ENCODE data around the gene EPHA4. TPM values are rescaled to one million over a fixed set of nuclear protein-coding genes. Genes with fewer than 3 reads are reported as not detected.

Gene EPHA4
- polyA plus RNA-seq, 2 of the 4 experiments (the other 2 are of a cell fraction): 0.54 to 1.1 TPM

DNA sequence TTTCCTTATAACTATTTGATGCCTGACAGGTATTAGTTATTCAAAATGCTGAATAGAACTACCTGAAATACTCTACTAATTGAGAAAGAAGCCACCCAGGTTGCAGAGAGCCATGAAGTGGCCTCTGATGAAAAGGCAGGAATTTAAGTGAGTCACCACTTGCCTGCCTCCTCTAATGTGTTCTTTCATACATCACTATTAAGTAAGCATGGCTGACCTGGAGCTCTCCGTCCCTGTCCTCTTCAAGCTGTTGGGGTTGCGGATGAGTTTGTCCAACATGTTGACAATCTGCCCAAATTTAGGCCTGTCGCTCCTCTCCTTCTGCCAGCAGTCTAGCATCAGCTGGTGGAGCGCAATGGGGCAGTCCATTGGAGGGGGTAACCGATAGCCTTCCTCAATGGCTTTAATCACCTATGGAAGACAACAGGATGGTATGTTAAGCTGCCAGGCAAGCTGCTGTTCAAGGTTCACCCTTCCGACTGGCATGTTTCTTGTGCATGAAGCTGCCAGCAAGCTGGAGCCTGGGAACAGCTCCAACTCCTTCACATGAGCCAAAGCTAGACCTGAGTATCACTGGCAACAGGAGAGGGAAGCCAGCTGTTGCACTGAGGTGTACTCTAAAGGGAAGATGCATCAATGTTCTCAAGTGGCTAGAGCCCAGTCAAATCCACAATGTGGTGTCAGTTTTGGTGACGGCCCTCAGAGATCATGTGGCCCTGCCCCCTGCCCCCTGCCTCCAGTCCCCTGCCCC lies 142.2 kb downstream of the EPHA4 start:
- H3K9me3 ChIP-seq: no peaks in the 10 kb centered on the region
- TF ChIP-seq EHF (CRISPR knock-in tag; IDR thresholded peaks at IDR 0.05) (no peak), ESRRA (IDR thresholded peaks at IDR 0.05; ENCODE audit: borderline replicate concordance, low read length) (no peak), PHF8 (IDR thresholded peaks at IDR 0.05; ENCODE audit: borderline replicate concordance, low read depth) (no peak)
- H3K27ac ChIP-seq: no peak overlapping the region
- no peaks in the 10 kb centered on the region for H3K4me1 ChIP-seq
- no peak for ATAC-seq
- H3K4me2 ChIP-seq: no peak overlapping the region
- DNase-seq (ENCODE audit: low read depth in 1 of 2, low spot score in 1 of 2): no peak
- H3K4me3 ChIP-seq: no peak overlapping the region
- ChIA-PET POLR2A (no interaction called here), CTCF (interaction anchor here (0.6 to 0.7 kb wide), 2 partner anchors 43 to 439 kb away, joined by 3 read pairs; no protein-coding TSS in a partner anchor)
- no peak for FAIRE-seq
- 49% methylated on average over 7 of the region's 7 CpGs for WGBS (ENCODE audit: missing lambda C conversion rate)

DNA sequence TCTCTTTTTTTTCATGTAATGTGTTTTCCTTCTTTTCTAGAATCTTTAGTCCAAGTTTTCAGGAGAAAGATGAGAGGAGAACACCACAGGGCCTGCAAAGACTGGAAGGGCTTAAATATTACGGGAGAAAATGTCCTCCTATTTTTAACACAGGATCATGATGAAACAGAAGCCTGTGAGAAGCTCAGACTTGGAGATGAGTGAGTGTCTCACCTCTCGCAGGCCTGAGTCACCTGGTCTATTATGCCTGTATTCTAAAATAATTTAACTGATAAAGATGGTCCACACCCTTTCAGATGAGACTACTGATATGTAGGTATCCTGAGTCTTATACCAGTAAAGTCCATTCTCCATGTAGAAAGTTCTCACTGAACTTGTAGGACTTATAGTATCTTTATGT lies 143.2 kb downstream of the EPHA4 start:
- no peaks in the 10 kb centered on the region for H3K9me3 ChIP-seq
- TF ChIP-seq, protein P1, sequence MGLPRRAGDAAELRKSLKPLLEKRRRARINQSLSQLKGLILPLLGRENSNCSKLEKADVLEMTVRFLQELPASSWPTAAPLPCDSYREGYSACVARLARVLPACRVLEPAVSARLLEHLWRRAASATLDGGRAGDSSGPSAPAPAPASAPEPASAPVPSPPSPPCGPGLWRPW (IDR thresholded peaks at IDR 0.05): no peak
- TF ChIP-seq SMC3 (IDR thresholded peaks at IDR 0.05) (no peak), KDM1A (IDR thresholded peaks at IDR 0.05; ENCODE audit: low read depth) (no peak), ZFP36 (IDR thresholded peaks at IDR 0.05; ENCODE audit: borderline replicate concordance, partially characterized antibody) (no peak), PHF8 (IDR thresholded peaks at IDR 0.05; ENCODE audit: borderline replicate concordance, low read depth) (no peak), HOXB13 (CRISPR knock-in tag; IDR thresholded peaks at IDR 0.05; ENCODE audit: low read depth) (no peak), CHD2 (IDR thresholded peaks at IDR 0.05; ENCODE audit: low read length, partially characterized antibody) (no peak), HEYL (CRISPR knock-in tag; IDR thresholded peaks at IDR 0.05) (no peak)
- TF ChIP-seq, protein P2, sequence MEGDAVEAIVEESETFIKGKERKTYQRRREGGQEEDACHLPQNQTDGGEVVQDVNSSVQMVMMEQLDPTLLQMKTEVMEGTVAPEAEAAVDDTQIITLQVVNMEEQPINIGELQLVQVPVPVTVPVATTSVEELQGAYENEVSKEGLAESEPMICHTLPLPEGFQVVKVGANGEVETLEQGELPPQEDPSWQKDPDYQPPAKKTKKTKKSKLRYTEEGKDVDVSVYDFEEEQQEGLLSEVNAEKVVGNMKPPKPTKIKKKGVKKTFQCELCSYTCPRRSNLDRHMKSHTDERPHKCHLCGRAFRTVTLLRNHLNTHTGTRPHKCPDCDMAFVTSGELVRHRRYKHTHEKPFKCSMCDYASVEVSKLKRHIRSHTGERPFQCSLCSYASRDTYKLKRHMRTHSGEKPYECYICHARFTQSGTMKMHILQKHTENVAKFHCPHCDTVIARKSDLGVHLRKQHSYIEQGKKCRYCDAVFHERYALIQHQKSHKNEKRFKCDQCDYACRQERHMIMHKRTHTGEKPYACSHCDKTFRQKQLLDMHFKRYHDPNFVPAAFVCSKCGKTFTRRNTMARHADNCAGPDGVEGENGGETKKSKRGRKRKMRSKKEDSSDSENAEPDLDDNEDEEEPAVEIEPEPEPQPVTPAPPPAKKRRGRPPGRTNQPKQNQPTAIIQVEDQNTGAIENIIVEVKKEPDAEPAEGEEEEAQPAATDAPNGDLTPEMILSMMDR (IDR thresholded peaks at IDR 0.05): no peak
- no peak overlapping the region for H3K4me3 ChIP-seq
- ChIA-PET CTCF (no interaction called here), POLR2A (no interaction called here)
- FAIRE-seq: no peak
- no peak for ATAC-seq
- H3K4me2 ChIP-seq: no peak overlapping the region
- no peak overlapping the region for H3K27ac ChIP-seq
- 11% methylated on average over 2 of the region's 2 CpGs for WGBS (ENCODE audit: missing lambda C conversion rate)
- no peaks in the 10 kb centered on the region for H3K4me1 ChIP-seq
- DNase-seq (ENCODE audit: low read depth in 1 of 2, low spot score in 1 of 2): no peak

DNA sequence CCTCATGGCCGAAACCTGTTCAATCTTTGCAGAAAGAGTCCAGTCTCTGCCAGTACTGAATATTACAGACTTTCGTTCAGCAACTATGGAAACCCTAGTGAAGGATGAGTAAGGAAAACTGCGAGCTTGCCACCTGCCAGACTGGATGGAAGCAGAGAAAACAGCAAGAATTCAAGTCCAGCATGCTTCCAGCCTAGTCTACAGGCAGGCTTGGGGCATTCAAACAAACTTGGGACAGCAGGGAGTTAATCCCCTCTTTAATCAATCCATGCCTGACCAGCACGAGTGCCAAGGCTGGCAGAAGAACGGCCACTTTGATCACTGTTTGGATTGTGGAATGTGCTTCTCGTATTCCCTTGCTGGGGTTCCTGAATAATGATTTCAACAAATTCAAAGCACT lies 145.2 kb downstream of the EPHA4 start:
- H3K4me1 ChIP-seq: no peaks in the 10 kb centered on the region
- H3K27ac ChIP-seq: no peak overlapping the region
- H3K9me3 ChIP-seq: no peaks in the 10 kb centered on the region
- FAIRE-seq: no peak
- TF ChIP-seq CHD2 (IDR thresholded peaks at IDR 0.05; ENCODE audit: low read length, partially characterized antibody) (no peak), EHMT2 (IDR thresholded peaks at IDR 0.05; ENCODE audit: low read depth) (no peak), NR3C1 (IDR thresholded peaks at IDR 0.05) (no peak), PHF8 (IDR thresholded peaks at IDR 0.05; ENCODE audit: borderline replicate concordance, low read depth) (no peak), ESRRA (IDR thresholded peaks at IDR 0.05; ENCODE audit: borderline replicate concordance, low read length) (no peak)
- TF ChIP-seq, protein P3, sequence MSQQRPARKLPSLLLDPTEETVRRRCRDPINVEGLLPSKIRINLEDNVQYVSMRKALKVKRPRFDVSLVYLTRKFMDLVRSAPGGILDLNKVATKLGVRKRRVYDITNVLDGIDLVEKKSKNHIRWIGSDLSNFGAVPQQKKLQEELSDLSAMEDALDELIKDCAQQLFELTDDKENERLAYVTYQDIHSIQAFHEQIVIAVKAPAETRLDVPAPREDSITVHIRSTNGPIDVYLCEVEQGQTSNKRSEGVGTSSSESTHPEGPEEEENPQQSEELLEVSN (IDR thresholded peaks at IDR 0.05; ENCODE audit: borderline replicate concordance, low read depth): no peak
- DNase-seq (ENCODE audit: low read depth in 1 of 2, low spot score in 1 of 2): no peak
- 22% methylated on average over 6 of the region's 6 CpGs for WGBS (ENCODE audit: missing lambda C conversion rate)
- POLR2A ChIA-PET: no interaction called here
- H3K4me2 ChIP-seq: no peak overlapping the region
- ATAC-seq: no peak; a peak in 1 of 6 replicates
- H3K4me3 ChIP-seq: no peak overlapping the region
- CTCF ChIA-PET: no interaction called here

DNA sequence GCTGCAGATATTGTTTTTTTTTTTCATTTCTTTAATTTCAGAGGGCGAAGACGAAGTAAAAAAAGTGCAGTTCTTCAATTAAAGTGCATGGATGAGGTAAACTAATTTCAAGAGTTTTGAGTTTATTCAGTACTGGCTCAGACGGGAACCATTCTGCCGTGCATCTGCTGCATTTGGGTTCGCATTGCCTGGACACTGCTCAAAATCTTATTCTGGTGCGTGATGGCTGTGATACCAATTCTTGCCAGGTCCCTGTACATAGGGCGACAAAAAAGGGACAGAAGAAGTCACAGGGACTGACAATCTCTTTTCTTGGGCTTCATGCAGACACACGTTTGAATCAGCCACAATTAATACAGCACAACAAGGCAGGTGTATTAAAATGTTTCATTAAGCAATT lies 146.2 kb downstream of the EPHA4 start:
- H3K27ac ChIP-seq: no peak overlapping the region
- no peak for ATAC-seq
- no peaks in the 10 kb centered on the region for H3K4me1 ChIP-seq
- H3K9me3 ChIP-seq: no peaks in the 10 kb centered on the region
- no peak overlapping the region for H3K4me2 ChIP-seq
- TF ChIP-seq HOXB5 (CRISPR knock-in tag; IDR thresholded peaks at IDR 0.05) (no peak), TP53 (CRISPR knock-in tag; IDR thresholded peaks at IDR 0.05) (no peak), HDAC2 (IDR thresholded peaks at IDR 0.05) (no peak), RNF2 (IDR thresholded peaks at IDR 0.05; ENCODE audit: borderline replicate concordance, low read depth) (no peak), ZC3H11A (IDR thresholded peaks at IDR 0.05) (no peak), CHD2 (IDR thresholded peaks at IDR 0.05; ENCODE audit: low read length, partially characterized antibody) (no peak)
- TF ChIP-seq, protein P4, sequence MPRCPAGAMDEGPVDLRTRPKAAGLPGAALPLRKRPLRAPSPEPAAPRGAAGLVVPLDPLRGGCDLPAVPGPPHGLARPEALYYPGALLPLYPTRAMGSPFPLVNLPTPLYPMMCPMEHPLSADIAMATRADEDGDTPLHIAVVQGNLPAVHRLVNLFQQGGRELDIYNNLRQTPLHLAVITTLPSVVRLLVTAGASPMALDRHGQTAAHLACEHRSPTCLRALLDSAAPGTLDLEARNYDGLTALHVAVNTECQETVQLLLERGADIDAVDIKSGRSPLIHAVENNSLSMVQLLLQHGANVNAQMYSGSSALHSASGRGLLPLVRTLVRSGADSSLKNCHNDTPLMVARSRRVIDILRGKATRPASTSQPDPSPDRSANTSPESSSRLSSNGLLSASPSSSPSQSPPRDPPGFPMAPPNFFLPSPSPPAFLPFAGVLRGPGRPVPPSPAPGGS (IDR thresholded peaks at IDR 0.05): no peak
- ChIA-PET CTCF (no interaction called here), POLR2A (no interaction called here)
- no peak for DNase-seq (ENCODE audit: low read depth in 1 of 2, low spot score in 1 of 2)
- H3K4me3 ChIP-seq: no peak overlapping the region
- 57% methylated on average over 8 of the region's 8 CpGs for WGBS (ENCODE audit: missing lambda C conversion rate)
- no peak for FAIRE-seq
